Measurements from ENCODE around the gene SLCO4A1.

SLCO4A1 gene

DNA sequence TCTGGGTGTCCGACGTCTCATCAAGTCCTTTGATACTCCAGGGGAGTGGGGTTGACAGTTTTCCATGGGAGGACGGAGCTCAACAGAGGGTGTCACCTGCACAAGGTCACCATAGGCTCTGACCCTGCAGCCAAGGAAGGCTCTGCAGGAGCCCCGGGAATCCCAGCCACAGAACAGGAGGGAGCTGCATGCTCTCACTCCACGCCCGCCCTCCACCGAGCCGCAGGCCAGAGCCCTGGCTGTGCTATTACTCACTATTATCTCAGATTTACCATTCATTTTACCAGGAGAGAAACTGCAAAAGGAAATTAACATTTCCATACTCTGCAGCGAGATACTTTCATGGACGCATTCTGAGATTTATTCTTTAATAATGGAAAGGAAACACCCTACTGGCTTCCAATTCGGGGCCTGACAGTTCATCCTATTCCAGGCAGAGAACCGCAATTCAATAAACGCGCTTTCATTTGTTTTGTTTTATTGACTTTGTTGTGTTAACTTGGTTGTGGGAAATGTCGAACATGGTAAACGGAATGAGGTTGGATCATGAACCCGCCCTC, 48.0 kb downstream of the SLCO4A1 start:
- DNase-seq (ENCODE audit: low read depth) = no peak
- TF ChIP-seq, protein P1, sequence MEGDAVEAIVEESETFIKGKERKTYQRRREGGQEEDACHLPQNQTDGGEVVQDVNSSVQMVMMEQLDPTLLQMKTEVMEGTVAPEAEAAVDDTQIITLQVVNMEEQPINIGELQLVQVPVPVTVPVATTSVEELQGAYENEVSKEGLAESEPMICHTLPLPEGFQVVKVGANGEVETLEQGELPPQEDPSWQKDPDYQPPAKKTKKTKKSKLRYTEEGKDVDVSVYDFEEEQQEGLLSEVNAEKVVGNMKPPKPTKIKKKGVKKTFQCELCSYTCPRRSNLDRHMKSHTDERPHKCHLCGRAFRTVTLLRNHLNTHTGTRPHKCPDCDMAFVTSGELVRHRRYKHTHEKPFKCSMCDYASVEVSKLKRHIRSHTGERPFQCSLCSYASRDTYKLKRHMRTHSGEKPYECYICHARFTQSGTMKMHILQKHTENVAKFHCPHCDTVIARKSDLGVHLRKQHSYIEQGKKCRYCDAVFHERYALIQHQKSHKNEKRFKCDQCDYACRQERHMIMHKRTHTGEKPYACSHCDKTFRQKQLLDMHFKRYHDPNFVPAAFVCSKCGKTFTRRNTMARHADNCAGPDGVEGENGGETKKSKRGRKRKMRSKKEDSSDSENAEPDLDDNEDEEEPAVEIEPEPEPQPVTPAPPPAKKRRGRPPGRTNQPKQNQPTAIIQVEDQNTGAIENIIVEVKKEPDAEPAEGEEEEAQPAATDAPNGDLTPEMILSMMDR (conservative IDR thresholded peaks at IDR 0.05; ENCODE audit: low read depth, low read length) = no peak
- H3K4me3 ChIP-seq (ENCODE audit: low read depth, low read length) = no peak overlapping the region

- no peak overlapping the region for H3K4me3 ChIP-seq (ENCODE audit: low read depth, low read length)
- no peak for DNase-seq (ENCODE audit: low read depth)
- TF ChIP-seq, protein P1 (conservative IDR thresholded peaks at IDR 0.05; ENCODE audit: low read depth, low read length) = no peak
Measured at GRCh38 chr20:62691487-62691886, 49.2 kb downstream of the SLCO4A1 start.

DNA sequence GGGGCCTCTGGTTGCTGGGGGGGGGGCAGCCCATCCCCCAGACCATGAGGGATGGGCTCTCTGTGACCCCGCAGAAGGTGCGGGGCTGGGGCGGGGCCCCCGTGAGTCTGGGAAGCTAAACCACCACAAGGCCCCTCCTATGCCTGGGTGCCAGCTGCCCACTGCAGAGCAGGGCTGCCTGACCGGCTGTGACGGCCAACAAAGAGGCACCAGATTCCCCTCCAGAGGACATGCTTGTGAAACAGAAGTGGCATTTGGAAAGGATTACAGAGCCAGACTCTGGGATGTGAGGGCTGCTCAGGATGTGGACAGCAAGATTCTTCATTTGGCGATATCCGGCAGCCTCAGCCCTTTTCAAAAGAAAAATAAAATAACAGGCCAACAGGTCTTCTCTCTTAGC, 49.9 kb downstream of the SLCO4A1 start:
- DNase-seq (ENCODE audit: low read depth) = no peak
- no peak overlapping the region for H3K4me3 ChIP-seq (ENCODE audit: low read depth, low read length)
- TF ChIP-seq, protein P1 (conservative IDR thresholded peaks at IDR 0.05; ENCODE audit: low read depth, low read length) = no peak

DNA sequence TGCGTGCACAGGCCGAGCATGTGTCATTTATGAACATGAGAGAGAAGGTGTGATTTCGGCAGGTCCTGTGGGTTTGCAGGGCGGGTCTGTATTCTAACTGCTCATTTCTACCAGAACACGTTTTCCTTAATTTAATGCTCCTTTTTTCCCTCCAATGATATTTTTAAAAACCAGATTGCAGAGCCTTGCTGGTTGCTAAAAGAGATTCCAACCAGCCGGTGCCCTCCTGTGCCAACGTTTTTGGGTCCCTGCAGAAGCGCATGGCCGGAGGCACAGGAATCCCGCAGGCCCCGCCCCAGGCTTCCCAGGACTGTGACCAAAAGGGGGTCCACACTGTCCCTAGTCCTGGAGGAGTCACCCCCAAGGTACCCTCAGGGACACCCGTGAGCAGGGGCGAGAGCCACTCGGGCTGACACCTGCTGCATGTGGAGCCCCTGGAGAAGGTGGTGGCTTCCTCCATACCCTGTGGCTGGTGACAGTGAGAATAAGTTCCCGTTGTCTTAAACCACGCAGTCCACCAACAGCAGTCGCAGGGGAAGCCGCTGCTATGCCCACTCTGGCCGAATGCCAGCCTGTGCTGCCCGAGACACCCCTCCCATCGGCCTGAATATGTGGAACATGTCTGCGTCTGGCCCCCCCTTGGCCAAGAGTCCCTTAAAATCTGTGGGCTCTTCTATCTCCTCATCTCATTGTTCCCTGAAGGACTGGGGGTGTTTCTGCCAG, 50.7 kb downstream of the SLCO4A1 start:
- TF ChIP-seq, protein P1 (conservative IDR thresholded peaks at IDR 0.05; ENCODE audit: low read depth, low read length) = no peak
- no peak for DNase-seq (ENCODE audit: low read depth)
- H3K4me3 ChIP-seq (ENCODE audit: low read depth, low read length) = no peak overlapping the region

- TF ChIP-seq, protein P1 (conservative IDR thresholded peaks at IDR 0.05; ENCODE audit: low read depth, low read length) = no peak
- no peak for DNase-seq (ENCODE audit: low read depth)
- no peak overlapping the region for H3K4me3 ChIP-seq (ENCODE audit: low read depth, low read length)
Measured at GRCh38 chr20:62693524-62693922, 51.2 kb downstream of the SLCO4A1 start.

DNA sequence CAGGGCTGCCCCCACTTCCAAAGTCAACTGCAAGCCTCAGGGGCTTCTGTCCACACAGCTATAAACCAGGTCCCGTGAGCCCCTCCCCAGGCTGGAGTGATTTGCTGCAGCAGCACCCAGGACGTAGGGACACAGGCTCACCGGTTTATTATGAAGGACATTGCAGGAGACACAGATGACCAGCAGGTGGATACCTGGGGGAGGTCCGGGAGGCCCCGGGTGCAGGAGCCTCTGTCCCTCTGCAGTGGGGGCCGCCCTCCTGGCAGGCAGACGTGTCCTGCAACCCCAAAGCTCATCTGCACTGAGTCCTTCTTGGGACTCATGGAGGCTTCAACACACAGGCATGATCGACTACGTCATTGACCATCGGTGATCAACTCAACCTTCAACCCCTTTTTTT, 51.8 kb downstream of the SLCO4A1 start:
- no peak overlapping the region for H3K4me3 ChIP-seq (ENCODE audit: low read depth, low read length)
- TF ChIP-seq, protein P1 (conservative IDR thresholded peaks at IDR 0.05; ENCODE audit: low read depth, low read length) = no peak
- no peak for DNase-seq (ENCODE audit: low read depth)

- H3K4me3 ChIP-seq (ENCODE audit: low read depth, low read length) = no peak overlapping the region
- TF ChIP-seq, protein P1 (conservative IDR thresholded peaks at IDR 0.05; ENCODE audit: low read depth, low read length) = no peak
- DNase-seq (ENCODE audit: low read depth) = no peak
Measured at GRCh38 chr20:62694868-62695267, 52.6 kb downstream of the SLCO4A1 start.
